ENCODE measurements around the gene HCN1.

The HCN1 gene

DNA sequence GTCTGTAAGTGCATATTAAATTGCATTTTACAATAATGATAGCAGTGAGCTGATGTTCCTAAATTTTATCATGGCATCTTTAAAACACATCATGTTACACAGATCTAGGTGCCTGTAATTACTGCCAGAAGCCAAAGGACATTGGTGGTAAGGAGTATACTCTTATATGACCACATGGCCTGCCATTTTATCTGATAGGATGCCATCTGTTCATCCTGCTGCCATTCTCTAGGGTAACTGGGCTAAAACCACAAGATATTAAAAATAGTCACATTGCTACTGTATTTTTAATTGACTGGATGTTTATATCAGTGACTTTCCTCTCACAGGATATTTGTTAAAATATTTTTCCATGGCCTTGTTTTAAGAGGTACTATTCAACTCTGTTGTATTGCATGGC is 53.1 kb downstream of the HCN1 start:
- Histone ChIP-seq H3K36me3 (ENCODE audit: control insufficient read depth, insufficient read depth, low read length) (no peaks in the 10 kb centered on the region), H3K56ac (ENCODE audit: low read length) (no peak overlapping the region), H3K79me2 (ENCODE audit: control insufficient read depth, insufficient read depth, low read length) (no peaks in the 10 kb centered on the region), H2BK120ac (ENCODE audit: low read depth, low read length) (no peak overlapping the region), H3K4ac (ENCODE audit: low read depth, low read length) (no peak overlapping the region), H3K27me3 (ENCODE audit: insufficient read depth, low read length, poor library complexity) (no peaks in the 10 kb centered on the region), H3K79me1 (ENCODE audit: low read length) (no peaks in the 10 kb centered on the region), H2BK15ac (replicated peaks; ENCODE audit: low read depth) (no peak overlapping the region), H3K4me2 (ENCODE audit: low read length) (no peak overlapping the region), H2BK5ac (ENCODE audit: low read length) (no peak overlapping the region), H3K27ac (ENCODE audit: low read depth, low read length) (no peak overlapping the region), H3K18ac (ENCODE audit: low read length) (no peak overlapping the region), H2AK5ac (ENCODE audit: low read length) (no peak overlapping the region), H3K4me3 (ENCODE audit: low read length) (no peak overlapping the region), H4K5ac (ENCODE audit: low read length) (no peak overlapping the region), H4K8ac (ENCODE audit: low read depth, low read length) (no peak overlapping the region), H3K4me1 (ENCODE audit: control insufficient read depth, low read depth, low read length) (no peaks in the 10 kb centered on the region), H3K23ac (ENCODE audit: low read length) (no peak overlapping the region), H3K9ac (ENCODE audit: low read length) (no peak overlapping the region)
- no peak for DNase-seq

DNA sequence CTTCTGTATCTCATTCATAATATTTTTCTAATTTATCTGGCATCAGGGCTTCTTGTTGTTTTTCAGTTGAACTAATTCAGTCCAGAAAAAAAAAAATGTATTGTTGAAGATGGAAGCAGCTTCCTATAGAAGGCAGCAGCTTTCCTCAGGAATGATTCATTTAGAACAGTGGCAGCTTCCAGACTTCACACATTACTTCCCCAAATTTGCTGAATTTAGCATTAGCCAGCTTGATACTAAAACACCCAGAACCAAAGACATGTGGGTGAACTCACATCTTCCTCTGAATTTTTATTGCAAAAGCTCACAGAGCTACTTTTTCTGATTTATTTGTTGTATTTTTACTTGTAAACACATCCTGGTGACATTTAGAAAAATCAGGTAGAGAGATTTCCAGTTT is 53.8 kb downstream of the HCN1 start:
- no peak overlapping the region for H2AK5ac ChIP-seq (ENCODE audit: low read length)
- H3K36me3 ChIP-seq (ENCODE audit: control insufficient read depth, insufficient read depth, low read length) = no peaks in the 10 kb centered on the region
- DNase-seq = no peak
- no peaks in the 10 kb centered on the region for H3K4me1 ChIP-seq (ENCODE audit: control insufficient read depth, low read depth, low read length)
- H2BK120ac ChIP-seq (ENCODE audit: low read depth, low read length) = no peak overlapping the region
- H3K18ac ChIP-seq (ENCODE audit: low read length) = no peak overlapping the region
- H3K27me3 ChIP-seq (ENCODE audit: insufficient read depth, low read length, poor library complexity) = no peaks in the 10 kb centered on the region
- no peak overlapping the region for H2BK5ac ChIP-seq (ENCODE audit: low read length)
- no peak overlapping the region for H3K23ac ChIP-seq (ENCODE audit: low read length)
- no peak overlapping the region for H2BK15ac ChIP-seq (replicated peaks; ENCODE audit: low read depth)
- no peaks in the 10 kb centered on the region for H3K79me2 ChIP-seq (ENCODE audit: control insufficient read depth, insufficient read depth, low read length)
- no peak overlapping the region for H4K8ac ChIP-seq (ENCODE audit: low read depth, low read length)
- no peak overlapping the region for H3K4me2 ChIP-seq (ENCODE audit: low read length)
- H3K56ac ChIP-seq (ENCODE audit: low read length) = no peak overlapping the region
- H3K4ac ChIP-seq (ENCODE audit: low read depth, low read length) = no peak overlapping the region
- H3K9ac ChIP-seq (ENCODE audit: low read length) = no peak overlapping the region
- H4K5ac ChIP-seq (ENCODE audit: low read length) = no peak overlapping the region
- no peak overlapping the region for H3K4me3 ChIP-seq (ENCODE audit: low read length)
- H3K27ac ChIP-seq (ENCODE audit: low read depth, low read length) = no peak overlapping the region
- no peaks in the 10 kb centered on the region for H3K79me1 ChIP-seq (ENCODE audit: low read length)

DNA sequence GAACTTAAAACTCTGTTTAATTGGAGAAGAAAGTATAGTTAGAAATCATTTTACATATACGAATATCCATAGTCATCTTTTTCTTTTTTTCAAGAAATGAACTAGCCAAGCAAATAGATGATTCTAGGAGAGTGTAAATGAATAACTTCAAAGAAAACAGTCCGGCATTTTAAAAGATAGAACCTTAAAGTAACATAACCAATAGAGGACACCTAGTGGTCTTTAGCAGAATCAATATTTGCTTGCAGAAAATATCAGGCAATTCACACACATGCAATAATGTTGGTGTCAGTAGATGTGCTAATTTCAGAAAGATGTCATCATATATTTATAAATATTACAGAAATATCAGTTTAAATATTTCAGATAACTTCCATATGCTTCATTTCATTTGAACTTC is 57.1 kb downstream of the HCN1 start:
- H2BK120ac ChIP-seq (ENCODE audit: low read depth, low read length) = no peak overlapping the region
- H4K5ac ChIP-seq (ENCODE audit: low read length) = no peak overlapping the region
- H3K18ac ChIP-seq (ENCODE audit: low read length) = no peak overlapping the region
- no peaks in the 10 kb centered on the region for H3K79me2 ChIP-seq (ENCODE audit: control insufficient read depth, insufficient read depth, low read length)
- no peak overlapping the region for H2BK5ac ChIP-seq (ENCODE audit: low read length)
- H2BK15ac ChIP-seq (replicated peaks; ENCODE audit: low read depth) = no peak overlapping the region
- no peak overlapping the region for H3K23ac ChIP-seq (ENCODE audit: low read length)
- no peak overlapping the region for H3K27ac ChIP-seq (ENCODE audit: low read depth, low read length)
- H3K56ac ChIP-seq (ENCODE audit: low read length) = no peak overlapping the region
- DNase-seq = peak; percentile 11
- no peaks in the 10 kb centered on the region for H3K79me1 ChIP-seq (ENCODE audit: low read length)
- no peaks in the 10 kb centered on the region for H3K36me3 ChIP-seq (ENCODE audit: control insufficient read depth, insufficient read depth, low read length)
- H3K4me3 ChIP-seq (ENCODE audit: low read length) = no peak overlapping the region
- no peak overlapping the region for H3K9ac ChIP-seq (ENCODE audit: low read length)
- H3K4ac ChIP-seq (ENCODE audit: low read depth, low read length) = no peak overlapping the region
- no CpG with 5 or more reads among the region's 2 CpGs for WGBS (ENCODE audit: extremely low coverage, insufficient coverage, low lambda C conversion rate)
- no peak overlapping the region for H3K4me2 ChIP-seq (ENCODE audit: low read length)
- H2AK5ac ChIP-seq (ENCODE audit: low read length) = no peak overlapping the region
- H4K8ac ChIP-seq (ENCODE audit: low read depth, low read length) = no peak overlapping the region
- H3K27me3 ChIP-seq (ENCODE audit: insufficient read depth, low read length, poor library complexity) = no peaks in the 10 kb centered on the region
- no peaks in the 10 kb centered on the region for H3K4me1 ChIP-seq (ENCODE audit: control insufficient read depth, low read depth, low read length)

DNA sequence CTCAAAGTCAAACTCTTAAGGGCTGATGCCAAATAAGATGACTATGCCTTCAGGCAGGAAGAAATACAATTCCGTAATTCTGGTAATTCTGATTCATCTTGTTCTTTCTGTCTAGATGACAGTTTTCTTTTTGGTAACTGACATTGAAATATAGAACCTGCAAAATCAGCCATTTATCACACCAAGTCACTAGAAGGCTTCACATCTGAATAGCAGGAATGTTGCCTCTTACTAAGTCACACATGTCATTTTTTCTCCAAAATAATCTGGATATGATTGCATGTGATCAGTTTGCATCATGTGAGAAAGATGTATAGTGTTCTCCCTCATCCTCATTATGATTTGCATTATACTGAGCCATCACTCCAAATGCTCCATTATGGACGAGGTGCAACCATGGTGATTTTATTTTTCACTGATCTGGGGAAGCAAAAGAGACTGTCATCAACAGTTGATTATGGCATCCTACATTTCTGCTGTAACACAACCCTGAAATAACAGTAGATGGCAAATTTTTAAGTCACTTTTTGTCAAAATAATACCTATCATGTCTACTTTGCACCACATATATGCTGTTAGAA is 69.0 kb downstream of the HCN1 start:
- no peak overlapping the region for H2BK15ac ChIP-seq (replicated peaks; ENCODE audit: low read depth)
- no peak overlapping the region for H3K23ac ChIP-seq (ENCODE audit: low read length)
- H3K4me3 ChIP-seq (ENCODE audit: low read length) = no peak overlapping the region
- H3K36me3 ChIP-seq (ENCODE audit: control insufficient read depth, insufficient read depth, low read length) = no peaks in the 10 kb centered on the region
- H3K56ac ChIP-seq (ENCODE audit: low read length) = no peak overlapping the region
- H3K18ac ChIP-seq (ENCODE audit: low read length) = no peak overlapping the region
- H3K79me1 ChIP-seq (ENCODE audit: low read length) = no peaks in the 10 kb centered on the region
- no peak overlapping the region for H2AK5ac ChIP-seq (ENCODE audit: low read length)
- DNase-seq = no peak
- no peak overlapping the region for H3K4ac ChIP-seq (ENCODE audit: low read depth, low read length)
- no peaks in the 10 kb centered on the region for H3K79me2 ChIP-seq (ENCODE audit: control insufficient read depth, insufficient read depth, low read length)
- no peak overlapping the region for H3K4me2 ChIP-seq (ENCODE audit: low read length)
- no peak overlapping the region for H2BK5ac ChIP-seq (ENCODE audit: low read length)
- no peak overlapping the region for H4K5ac ChIP-seq (ENCODE audit: low read length)
- no peak overlapping the region for H4K8ac ChIP-seq (ENCODE audit: low read depth, low read length)
- H3K27ac ChIP-seq (ENCODE audit: low read depth, low read length) = no peak overlapping the region
- no peaks in the 10 kb centered on the region for H3K27me3 ChIP-seq (ENCODE audit: insufficient read depth, low read length, poor library complexity)
- H2BK120ac ChIP-seq (ENCODE audit: low read depth, low read length) = no peak overlapping the region
- no peak overlapping the region for H3K9ac ChIP-seq (ENCODE audit: low read length)
- no peaks in the 10 kb centered on the region for H3K4me1 ChIP-seq (ENCODE audit: control insufficient read depth, low read depth, low read length)
- no CpG with 5 or more reads among the region's 2 CpGs for WGBS (ENCODE audit: extremely low coverage, insufficient coverage, low lambda C conversion rate)

DNA sequence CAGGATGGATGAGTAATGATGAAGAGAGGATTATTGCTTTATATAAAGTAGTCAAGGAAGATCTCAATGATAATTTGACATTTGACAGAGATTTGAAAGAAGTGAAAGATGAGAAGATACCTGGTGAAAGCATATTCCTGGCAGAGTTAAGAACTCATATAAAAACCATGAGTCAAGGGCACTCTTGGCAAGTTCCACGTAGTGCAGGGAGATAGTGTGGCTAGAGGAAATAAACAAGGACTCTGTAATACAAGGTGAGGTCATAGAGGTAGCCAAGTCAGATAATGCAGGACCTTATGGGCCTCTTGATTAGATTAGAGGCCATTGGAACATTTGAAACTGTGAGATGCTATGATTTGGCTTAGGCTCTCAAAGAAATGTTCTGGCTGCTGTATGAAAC is 72.3 kb downstream of the HCN1 start:
- no peak overlapping the region for H3K23ac ChIP-seq (ENCODE audit: low read length)
- no peak overlapping the region for H3K4ac ChIP-seq (ENCODE audit: low read depth, low read length)
- no peak overlapping the region for H4K5ac ChIP-seq (ENCODE audit: low read length)
- H3K36me3 ChIP-seq (ENCODE audit: control insufficient read depth, insufficient read depth, low read length) = no peaks in the 10 kb centered on the region
- WGBS (ENCODE audit: extremely low coverage, insufficient coverage, low lambda C conversion rate) = no CpG with 5 or more reads among the region's 1 CpG
- H3K4me2 ChIP-seq (ENCODE audit: low read length) = no peak overlapping the region
- no peaks in the 10 kb centered on the region for H3K79me2 ChIP-seq (ENCODE audit: control insufficient read depth, insufficient read depth, low read length)
- no peak for DNase-seq
- H3K56ac ChIP-seq (ENCODE audit: low read length) = no peak overlapping the region
- H2BK5ac ChIP-seq (ENCODE audit: low read length) = no peak overlapping the region
- no peaks in the 10 kb centered on the region for H3K4me1 ChIP-seq (ENCODE audit: control insufficient read depth, low read depth, low read length)
- H3K9ac ChIP-seq (ENCODE audit: low read length) = no peak overlapping the region
- H3K27me3 ChIP-seq (ENCODE audit: insufficient read depth, low read length, poor library complexity) = no peaks in the 10 kb centered on the region
- H2BK120ac ChIP-seq (ENCODE audit: low read depth, low read length) = no peak overlapping the region
- H3K4me3 ChIP-seq (ENCODE audit: low read length) = no peak overlapping the region
- no peaks in the 10 kb centered on the region for H3K79me1 ChIP-seq (ENCODE audit: low read length)
- no peak overlapping the region for H3K18ac ChIP-seq (ENCODE audit: low read length)
- H4K8ac ChIP-seq (ENCODE audit: low read depth, low read length) = no peak overlapping the region
- no peak overlapping the region for H2BK15ac ChIP-seq (replicated peaks; ENCODE audit: low read depth)
- H3K27ac ChIP-seq (ENCODE audit: low read depth, low read length) = no peak overlapping the region
- no peak overlapping the region for H2AK5ac ChIP-seq (ENCODE audit: low read length)

GRCh38 chr5:45622365-45622764 is 73.8 kb downstream of the HCN1 start:
- no peak overlapping the region for H2BK5ac ChIP-seq (ENCODE audit: low read length)
- no peak overlapping the region for H4K8ac ChIP-seq (ENCODE audit: low read depth, low read length)
- H3K27me3 ChIP-seq (ENCODE audit: insufficient read depth, low read length, poor library complexity) = no peaks in the 10 kb centered on the region
- no peaks in the 10 kb centered on the region for H3K79me2 ChIP-seq (ENCODE audit: control insufficient read depth, insufficient read depth, low read length)
- no peak overlapping the region for H2BK15ac ChIP-seq (replicated peaks; ENCODE audit: low read depth)
- no peak overlapping the region for H3K4ac ChIP-seq (ENCODE audit: low read depth, low read length)
- H3K9ac ChIP-seq (ENCODE audit: low read length) = no peak overlapping the region
- no peaks in the 10 kb centered on the region for H3K4me1 ChIP-seq (ENCODE audit: control insufficient read depth, low read depth, low read length)
- no peak for DNase-seq
- H3K27ac ChIP-seq (ENCODE audit: low read depth, low read length) = no peak overlapping the region
- no peak overlapping the region for H2BK120ac ChIP-seq (ENCODE audit: low read depth, low read length)
- H3K18ac ChIP-seq (ENCODE audit: low read length) = no peak overlapping the region
- H3K36me3 ChIP-seq (ENCODE audit: control insufficient read depth, insufficient read depth, low read length) = no peaks in the 10 kb centered on the region
- H3K56ac ChIP-seq (ENCODE audit: low read length) = no peak overlapping the region
- H2AK5ac ChIP-seq (ENCODE audit: low read length) = no peak overlapping the region
- H3K4me2 ChIP-seq (ENCODE audit: low read length) = no peak overlapping the region
- no peak overlapping the region for H3K4me3 ChIP-seq (ENCODE audit: low read length)
- no peaks in the 10 kb centered on the region for H3K79me1 ChIP-seq (ENCODE audit: low read length)
- H3K23ac ChIP-seq (ENCODE audit: low read length) = no peak overlapping the region
- H4K5ac ChIP-seq (ENCODE audit: low read length) = no peak overlapping the region
